K562 (cell line): ENCODE measurements around the gene NPB. TPM values are rescaled to one million over a fixed set of nuclear protein-coding genes. Genes with fewer than 3 reads are reported as not detected.
A peak's percentile ranks its signal among the peaks of the same experiment; 100 is the strongest.

ENCODE experiments used
- ATAC-seq: fragments of 200-7000 bp; cut with Tn5 transposase; 3 replicates; pipeline ENCODE4 v1.9.1; 2020; ENCODE audit warnings: moderate library complexity
- BruUV-seq: library from RNA; stranded (reverse); fragments of 400-500 nt; replicated peaks from 2 replicates; lab custom pipeline; 2021; lab: Mats Ljungman, UMichigan
- CTCF ChIA-PET: fragments of 300-600 bp; formaldehyde crosslinking; extraction: SDS; loops from one replicate; lab custom pipeline; 2021; ENCODE audit warnings: low intra/inter-chr PET ratio; lab: Yijun Ruan, JAX
- POLR2A ChIA-PET: fragments of 300-600, 350-650 bp; sonication (Branson Sonifier 250); formaldehyde crosslinking; extraction: SDS; loops from one replicate; lab custom pipeline; 2021; ENCODE audit warnings: antibody characterized with exemption, inconsistent platforms; lab: Yijun Ruan, JAX
- DNase-seq, 4 experiments: peaks; one replicate each; pipeline versions ENCODE4 v3.0.0 to v3.0.0-alpha.2; 2011 to 2018; ENCODE audit warnings: low spot score in 3 of 4, mixed read lengths in 3 of 4; ENCODE audit errors: extremely low read depth in 1 of 4
- FAIRE-seq: peaks from 2 replicates; lab custom pipeline; 2011; peaks lifted over from hg19 to GRCh38; lab: Jason Lieb, UNC
- H2AFZ ChIP-seq: 2 replicates; pipeline ENCODE4 v1.6.0; 2011; ENCODE audit warnings: low read depth, low read length, control low read depth, inconsistent platforms
- H3K27ac ChIP-seq: fragments of 200-600 bp; 3 replicates; pipeline ENCODE4 v1.8.0; 2011; ENCODE audit warnings: low read depth, mild to moderate bottlenecking, control low read depth, inconsistent platforms, low read length, moderate library complexity, mixed read lengths; ENCODE audit errors: extremely low read depth
- H3K27me3 ChIP-seq, 2 experiments: fragments of 300-600 bp in 1 of 2; 2 replicates in 1 of 2; 3 replicates in 1 of 2; pipeline versions ENCODE4 v1.6.0 to v1.8.0; 2011; ENCODE audit warnings: inconsistent platforms in 2 of 2, low read length in 2 of 2, mild to moderate bottlenecking in 1 of 2, mixed read lengths in 1 of 2, moderate library complexity in 1 of 2; ENCODE audit not compliant: control insufficient read depth in 2 of 2, insufficient read depth in 2 of 2
- H3K36me3 ChIP-seq: fragments of 300-600 bp; 3 replicates; pipeline ENCODE4 v1.8.0; 2011; ENCODE audit warnings: mild to moderate bottlenecking, low read length, inconsistent platforms; ENCODE audit not compliant: control insufficient read depth, insufficient read depth
- H3K4me1 ChIP-seq, 2 experiments: fragments of 200-600 bp in 1 of 2; replicated peaks in 1 of 2; 2 replicates in 1 of 2; 3 replicates in 1 of 2; pipeline versions ENCODE4 v1.5.1 to v1.8.0; 2011; ENCODE audit warnings: inconsistent platforms in 2 of 2, low read length in 2 of 2, mild to moderate bottlenecking in 1 of 2, mixed read lengths in 1 of 2, moderate library complexity in 1 of 2; ENCODE audit not compliant: control insufficient read depth in 2 of 2, insufficient read depth in 2 of 2
- H3K4me2 ChIP-seq: 2 replicates; pipeline ENCODE4 v1.6.1; 2011; ENCODE audit warnings: low read length, control low read depth, inconsistent platforms, mixed read lengths; ENCODE audit not compliant: insufficient read depth
- H3K4me3 ChIP-seq: fragments of 200-600 bp; sonication (generic), shearing (Covaris generic); 2 replicates; pipeline ENCODE4 v1.5.1; 2016; ENCODE audit warnings: control low read depth, inconsistent platforms
- H3K79me2 ChIP-seq: fragments of 200-600 bp; 3 replicates; pipeline ENCODE4 v1.8.0; 2011; ENCODE audit warnings: low read length, inconsistent platforms; ENCODE audit not compliant: control insufficient read depth, insufficient read depth
- H3K9ac ChIP-seq, 2 experiments: 2 replicates each; pipeline versions ENCODE4 v1.6.0 to v1.6.1; 2011; ENCODE audit warnings: low read depth in 2 of 2, low read length in 2 of 2, control low read depth in 1 of 2, inconsistent platforms in 1 of 2, mild to moderate bottlenecking in 1 of 2, mixed read lengths in 1 of 2; ENCODE audit not compliant: insufficient read depth in 1 of 2
- H3K9me1 ChIP-seq: one replicate; pipeline ENCODE4 v1.6.0; 2011; ENCODE audit warnings: inconsistent platforms, mild to moderate bottlenecking, low read length, moderate library complexity; ENCODE audit not compliant: control insufficient read depth, insufficient read depth
- H3K9me3 ChIP-seq: replicated peaks from 2 replicates; pipeline ENCODE4 v1.5.1; 2011; ENCODE audit warnings: low read depth, low read length, inconsistent platforms; ENCODE audit not compliant: control insufficient read depth, insufficient read depth
- H4K20me1 ChIP-seq: replicated peaks from 2 replicates; pipeline ENCODE4 v1.6.1; 2011; ENCODE audit warnings: low read length, inconsistent platforms, mixed read lengths; ENCODE audit not compliant: control insufficient read depth, insufficient read depth
- FIP1L1 ChIP-seq: fragments of 200-400 bp; formaldehyde crosslinking; IDR thresholded peaks from 2 replicates; pipeline ENCODE4 v1.6.1; 2018; ENCODE audit warnings: mild to moderate bottlenecking, low read depth, low read length; ENCODE audit not compliant: poor library complexity, severe bottlenecking
- HNRNPL ChIP-seq: fragments of 200-400 bp; formaldehyde crosslinking; IDR thresholded peaks from 2 replicates; pipeline ENCODE4 v1.6.1; 2017; ENCODE audit warnings: low read depth, mild to moderate bottlenecking, low read length
- POLR2G ChIP-seq: fragments of 200-400 bp; formaldehyde crosslinking; IDR thresholded peaks from 2 replicates; pipeline ENCODE4 v1.6.1; 2017; ENCODE audit warnings: low read depth, mild to moderate bottlenecking, antibody characterized with exemption, low read length, moderate library complexity
- WGBS: fragments of 100-300 bp; shearing (Covaris generic); methylation state at CpG from one replicate; pipeline ENCODE4 v1.1.6; 2016; ENCODE audit warnings: low coverage, mixed read lengths; ENCODE audit not compliant: insufficient coverage; ENCODE audit errors: missing lambda C conversion rate; 5-methylcytosine and 5-hydroxymethylcytosine counted together
- in situ Hi-C: fragments of 300-500 bp; cut with MboI; formaldehyde crosslinking; loops from 4 replicates; pipeline ENCODE4 v1.15.0; 2018; ENCODE audit warnings: inconsistent platforms, mixed read lengths
- intact Hi-C: fragments of 100-400 bp; cut with micrococcal nuclease; formaldehyde crosslinking; loops from 2 replicates; pipeline ENCODE4 v1.14.2; 2022
- polyA plus RNA-seq, 8 experiments: library from polyadenylated mRNA; depleted of rRNA in 4 of 8; stranded (reverse) in 5 of 8; unstranded in 3 of 8; fragments of >200 nt; fragmentation: Nextera tagmentation in 2 of 8; fragmentation: Illumina TruSeq in 1 of 8; extraction: Ambion mirVana in 2 of 8; extraction: Trizol in 1 of 8; gene quantifications; 2 replicates each; pipeline versions ENCODE4 v1.2.1 to v1.2.3, GENCODE V29; 2011 to 2014; ENCODE audit warnings: inconsistent platforms in 1 of 8, missing spikeins in 1 of 8
- total RNA-seq, 7 experiments: library from RNA; depleted of rRNA in 6 of 7; stranded (reverse); fragments of >200 nt in 6 of 7; fragmentation: Illumina TruSeq in 2 of 7; extraction: Trizol in 2 of 7; gene quantifications; 2 replicates each; pipeline versions ENCODE4 v1.2.1 to v1.2.3, GENCODE V29; 2011 to 2021; ENCODE audit warnings: low replicate concordance in 1 of 7

Gene NPB
- total and polyA plus RNA-seq, 9 of the 15 experiments (the other 6 are each of a cell fraction or from before 2014, with no cell fraction given) = 0.03 to 0.61 (median 0.14) TPM; not detected in 2

DNA sequence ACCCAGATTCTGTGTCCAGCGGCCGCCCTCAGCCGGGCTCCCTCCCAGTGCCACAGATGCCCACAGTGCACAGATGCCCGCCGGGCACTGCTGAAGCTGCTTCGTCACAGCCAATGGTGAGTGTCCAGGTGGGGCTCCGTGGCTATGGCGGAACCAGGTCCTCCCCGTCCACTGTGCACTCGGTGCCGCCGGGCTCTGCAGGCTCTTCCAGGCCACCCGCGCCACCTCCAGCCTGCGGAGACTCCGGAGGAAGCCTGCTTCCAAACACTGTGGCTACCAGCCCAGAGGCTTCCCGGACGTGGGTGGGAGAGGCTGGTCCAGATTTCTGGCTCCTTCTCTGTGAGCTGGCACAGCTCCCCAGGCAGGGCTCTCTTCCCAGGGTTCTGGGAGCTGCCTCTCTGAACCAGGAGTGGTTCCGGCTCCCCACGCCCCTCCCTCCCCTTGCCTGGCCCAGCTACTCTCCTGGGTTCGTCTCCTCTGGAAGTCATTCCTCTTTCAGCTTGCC, 37.9 kb downstream of the NPB start:
- H3K36me3 ChIP-seq = peaks cover 11% of the 10 kb centered on the region; the same call in 2 of the 3 replicates
- intact Hi-C loops (no loop called here), in situ Hi-C loops (no loop called here)
- no peak for ATAC-seq
- no peak overlapping the region for H3K4me3 ChIP-seq
- POLR2A ChIA-PET = interaction anchor here (0.6 to 1.3 kb wide), 4 partner anchors 11 to 438 kb away, joined by 3 read pairs; partner anchors contain the start of gene MAFG
- H3K79me2 ChIP-seq = peaks cover 21% of the 10 kb centered on the region
- no peaks in the 10 kb centered on the region; the same call in 1 of the 2 replicates for H4K20me1 ChIP-seq
- WGBS = 73% methylated on average over 16 of the region's 21 CpGs
- no peaks in the 10 kb centered on the region for H3K27me3 ChIP-seq
- no peak overlapping the region for H3K4me2 ChIP-seq
- CTCF ChIA-PET = no interaction called here
- peaks cover 4% of the 10 kb centered on the region for H3K9me1 ChIP-seq
- DNase-seq = no peak
- H3K27ac ChIP-seq = no peak overlapping the region
- no peak overlapping the region for H2AFZ ChIP-seq
- no peaks in the 10 kb centered on the region for H3K9me3 ChIP-seq
- H3K9ac ChIP-seq = no peak overlapping the region; a peak in 1 of 4 replicates
- no TSS peak for BruUV-seq
- no peak for FAIRE-seq
- TF ChIP-seq HNRNPL (peak; percentile 82; the same call in 1 of the 2 replicates), FIP1L1 (peak; percentile 5), POLR2G (no peak)
- peaks cover 11 to 69% of the 10 kb centered on the region in 2 experiments; a peak in 4 of 5 replicates for H3K4me1 ChIP-seq
